SW 1271 (cell line): ENCODE data around the gene PCP2.
A peak's percentile ranks its signal among the peaks of the same experiment; 100 is the strongest.

Source experiments
- DNase-seq, 2 experiments: peaks; one replicate each; lab custom pipeline; 2025; lab: John Stamatoyannopoulos, UW

The PCP2 gene

GRCh38 chr19:7638802-7639465 is 5.4 kb upstream of the PCP2 start:
- no peak for DNase-seq

DNA sequence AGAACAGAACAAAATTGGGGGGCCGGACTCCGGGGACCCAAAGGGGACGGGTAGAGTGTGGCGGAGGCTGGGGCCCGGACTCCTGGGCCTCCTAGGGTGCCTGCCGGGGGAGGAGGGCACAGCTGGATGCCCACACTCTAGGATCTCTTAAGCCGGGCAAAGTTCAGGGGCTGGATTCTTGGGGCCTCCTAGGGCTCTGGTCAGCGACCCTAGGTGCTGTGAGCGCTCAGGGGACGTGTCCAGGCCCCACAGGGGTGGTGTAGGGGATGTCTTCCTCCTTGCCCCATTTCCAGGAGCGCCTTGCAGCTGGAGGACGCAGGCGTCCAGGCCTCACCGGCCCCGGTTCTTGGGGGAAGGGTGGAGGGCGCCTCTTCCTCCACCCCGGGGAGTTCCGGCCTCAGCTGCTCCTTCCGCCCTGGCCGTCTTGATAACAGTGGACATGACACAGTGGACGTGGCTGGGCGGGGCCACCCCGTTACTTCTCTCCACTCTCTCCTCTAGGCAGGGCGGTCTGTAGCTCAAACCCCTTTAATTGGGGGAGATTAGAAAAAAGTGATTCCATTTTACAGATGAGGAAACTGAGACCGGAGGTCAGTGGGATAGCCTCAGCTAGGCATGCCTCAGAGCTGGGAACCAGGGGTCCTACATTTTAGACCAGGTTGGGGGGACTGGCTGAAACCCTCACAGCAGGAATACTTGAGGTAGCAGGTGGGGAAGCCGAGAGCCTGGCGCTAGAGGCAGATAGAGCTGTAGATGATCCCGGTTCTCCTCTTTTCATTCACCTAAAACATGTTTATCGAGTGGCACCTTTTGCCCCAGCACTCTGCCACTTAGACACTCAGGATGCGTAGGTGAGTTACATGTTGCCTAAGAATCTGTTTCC is 4.1 kb upstream of the PCP2 start:
- DNase-seq: no peak

- DNase-seq: peak in 1 of 2 experiments; percentile 53
Measured at GRCh38 chr19:7636691-7637373, 3.3 kb upstream of the PCP2 start, which contains the start of gene STXBP2. Gene STXBP2 (plus strand): TSS chr19:7637110. CDS start chr19:7637150, 40 bp downstream.

GRCh38 chr19:7636317-7636690 is 2.8 kb upstream of the PCP2 start:
- no peak for DNase-seq

DNA sequence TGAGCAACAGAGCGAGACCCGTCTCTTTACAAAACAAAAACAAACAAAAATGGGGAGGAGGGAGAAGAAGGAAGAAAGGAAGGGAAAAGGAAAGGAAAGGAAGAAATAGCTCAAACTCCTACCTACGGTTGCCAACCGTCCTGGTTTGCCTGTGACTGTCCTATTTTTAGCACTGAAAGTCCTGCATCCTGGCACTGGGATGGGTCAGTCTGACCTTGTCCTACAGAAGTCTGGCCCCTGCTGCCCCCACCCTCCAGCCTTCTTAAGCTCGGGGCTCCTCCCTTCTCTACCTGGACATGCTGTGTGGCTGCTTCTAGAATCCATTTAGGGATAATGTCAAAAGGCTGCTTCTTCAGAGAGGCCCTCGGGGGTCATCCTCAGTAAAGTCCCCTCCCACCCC is 2.2 kb upstream of the PCP2 start:
- DNase-seq: no peak

DNA sequence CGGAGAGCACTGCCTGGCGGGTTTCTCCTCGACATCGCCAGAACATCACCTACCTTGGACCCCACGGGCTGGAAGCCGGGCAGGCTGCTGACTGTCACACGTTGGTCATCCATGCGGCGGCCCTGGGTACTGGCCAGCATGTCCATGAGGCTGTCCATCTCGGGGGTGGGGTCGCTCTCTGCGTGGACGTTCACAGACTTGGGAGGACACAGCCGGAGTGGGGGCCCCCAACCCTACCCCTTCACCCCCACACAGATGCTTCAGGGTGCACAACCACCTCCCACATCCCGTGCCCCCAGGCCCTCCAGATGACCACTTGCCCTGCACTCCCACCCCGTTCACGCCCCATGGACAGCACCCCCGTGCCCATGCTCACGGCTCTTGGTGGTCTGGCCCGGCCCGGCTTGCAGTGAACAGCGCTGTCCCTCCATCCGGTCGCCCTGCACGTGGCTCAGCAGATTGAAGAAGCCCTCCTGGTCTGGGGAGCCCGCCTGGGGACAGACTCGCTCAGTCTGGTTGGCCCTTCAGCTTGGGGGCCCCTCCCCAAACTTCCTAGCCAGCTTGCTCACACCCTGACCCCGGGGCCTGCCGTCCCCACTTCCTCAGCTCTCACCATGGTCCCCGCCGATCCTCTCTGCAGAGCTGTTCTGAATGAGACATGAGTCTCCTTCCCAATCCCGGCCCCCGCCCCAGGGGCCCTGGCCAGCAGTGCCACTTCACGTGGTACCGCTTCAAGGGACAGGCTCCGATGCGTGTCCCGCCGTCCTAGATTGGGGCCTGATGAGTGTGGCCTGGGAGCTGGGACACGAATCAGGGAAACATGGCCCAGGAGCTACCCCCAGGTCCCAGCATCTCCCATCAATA is 947 bp downstream of the PCP2 start:
- DNase-seq: no peak

- no peak for DNase-seq
Measured at GRCh38 chr19:7631577-7631976, 1.9 kb downstream of the PCP2 start.

GRCh38 chr19:7629347-7630054 is 4.0 kb downstream of the PCP2 start, which contains the start of the genes PET100 and XAB2:
Gene PET100 (plus strand): TSS chr19:7629793. CDS start chr19:7629834, 41 bp downstream.
Gene XAB2 (minus strand): TSS chr19:7629545. CDS start chr19:7629527, 18 bp downstream.
- DNase-seq: peak; percentile 94 to 98

DNA sequence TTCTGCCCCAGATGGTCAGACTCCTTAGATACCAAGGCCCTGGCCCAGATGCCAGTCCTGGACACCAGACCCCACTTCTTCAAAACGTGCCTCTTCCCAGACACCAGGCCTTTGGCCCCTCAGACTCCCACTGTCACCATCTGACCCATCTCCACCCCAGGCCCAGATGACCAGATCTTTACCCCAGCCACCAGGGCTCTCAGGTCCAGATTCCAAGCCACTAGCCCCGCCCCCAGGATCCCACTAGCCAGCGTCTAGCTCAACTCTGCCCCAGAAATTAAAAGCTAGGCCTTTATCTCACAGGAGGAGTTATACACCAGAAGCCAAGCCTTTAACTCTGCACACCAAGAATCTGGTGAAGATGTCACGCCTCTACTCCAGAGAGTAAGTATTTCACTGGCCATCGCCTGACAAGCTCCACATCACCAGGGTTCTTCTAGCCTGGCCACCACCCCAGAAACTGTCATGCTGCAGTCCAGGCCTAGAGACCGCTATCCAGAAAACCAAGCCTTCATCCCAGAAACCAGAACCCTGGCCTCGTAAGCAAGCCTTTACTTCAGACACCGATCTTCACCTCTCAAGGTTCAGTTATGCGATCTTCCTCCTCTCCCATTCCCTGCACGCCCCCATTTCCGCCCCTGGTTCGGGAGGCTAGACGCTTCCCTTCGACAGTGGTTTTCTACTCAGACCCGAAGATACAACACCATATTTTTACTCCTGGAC is 4.8 kb downstream of the PCP2 start:
- no peak for DNase-seq

GRCh38 chr19:7627166-7627565 is 6.4 kb downstream of the PCP2 start:
- no peak for DNase-seq

- DNase-seq: no peak
Measured at GRCh38 chr19:7625763-7626372, 7.7 kb downstream of the PCP2 start.

- DNase-seq: no peak
Measured at GRCh38 chr19:7624810-7625209, 8.7 kb downstream of the PCP2 start.

DNA sequence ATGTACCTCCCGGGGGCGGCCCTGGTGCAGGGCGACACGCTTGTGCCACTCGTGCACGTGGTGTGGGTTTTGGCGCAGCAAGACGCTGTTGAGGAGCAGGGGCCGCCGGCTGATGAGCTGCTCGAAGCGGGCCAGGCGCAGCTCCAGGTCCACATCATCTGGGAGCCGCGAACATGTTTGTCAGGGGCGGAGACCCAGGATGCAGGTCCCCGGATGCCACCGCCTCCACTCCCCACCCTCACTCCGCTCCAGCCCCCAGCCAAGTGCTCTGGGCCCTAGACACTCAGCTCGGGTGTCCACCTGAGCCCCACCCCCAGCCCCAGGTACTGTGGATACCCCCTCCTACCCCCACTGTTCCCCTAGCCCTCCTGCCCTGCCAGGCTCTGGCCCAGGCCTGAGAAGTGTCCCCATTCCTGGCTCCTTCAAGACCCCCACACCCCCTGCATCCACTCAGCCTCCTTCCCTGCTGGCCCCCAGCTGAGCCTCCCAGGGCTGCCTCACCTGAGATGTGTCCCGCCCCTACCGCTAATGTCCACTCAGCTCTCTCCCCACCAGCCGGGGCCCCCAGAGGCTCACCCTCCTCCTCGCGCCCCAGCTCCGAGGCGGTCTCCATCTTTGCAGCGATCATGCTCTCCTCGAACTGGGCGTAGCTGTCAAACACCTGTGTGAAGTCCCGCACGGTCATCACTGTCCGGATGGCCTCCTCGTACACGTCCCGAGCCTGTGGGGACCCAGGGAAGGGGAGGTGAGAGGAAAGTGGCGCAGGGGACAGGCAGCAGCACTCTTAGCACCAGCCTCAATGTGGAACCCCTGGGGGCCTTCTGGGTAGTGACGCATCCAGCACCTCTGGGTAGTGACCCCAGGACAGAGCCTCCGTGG is 9.6 kb downstream of the PCP2 start:
- DNase-seq: no peak

GRCh38 chr19:7622933-7623685 is 10.4 kb downstream of the PCP2 start:
- DNase-seq: no peak

DNA sequence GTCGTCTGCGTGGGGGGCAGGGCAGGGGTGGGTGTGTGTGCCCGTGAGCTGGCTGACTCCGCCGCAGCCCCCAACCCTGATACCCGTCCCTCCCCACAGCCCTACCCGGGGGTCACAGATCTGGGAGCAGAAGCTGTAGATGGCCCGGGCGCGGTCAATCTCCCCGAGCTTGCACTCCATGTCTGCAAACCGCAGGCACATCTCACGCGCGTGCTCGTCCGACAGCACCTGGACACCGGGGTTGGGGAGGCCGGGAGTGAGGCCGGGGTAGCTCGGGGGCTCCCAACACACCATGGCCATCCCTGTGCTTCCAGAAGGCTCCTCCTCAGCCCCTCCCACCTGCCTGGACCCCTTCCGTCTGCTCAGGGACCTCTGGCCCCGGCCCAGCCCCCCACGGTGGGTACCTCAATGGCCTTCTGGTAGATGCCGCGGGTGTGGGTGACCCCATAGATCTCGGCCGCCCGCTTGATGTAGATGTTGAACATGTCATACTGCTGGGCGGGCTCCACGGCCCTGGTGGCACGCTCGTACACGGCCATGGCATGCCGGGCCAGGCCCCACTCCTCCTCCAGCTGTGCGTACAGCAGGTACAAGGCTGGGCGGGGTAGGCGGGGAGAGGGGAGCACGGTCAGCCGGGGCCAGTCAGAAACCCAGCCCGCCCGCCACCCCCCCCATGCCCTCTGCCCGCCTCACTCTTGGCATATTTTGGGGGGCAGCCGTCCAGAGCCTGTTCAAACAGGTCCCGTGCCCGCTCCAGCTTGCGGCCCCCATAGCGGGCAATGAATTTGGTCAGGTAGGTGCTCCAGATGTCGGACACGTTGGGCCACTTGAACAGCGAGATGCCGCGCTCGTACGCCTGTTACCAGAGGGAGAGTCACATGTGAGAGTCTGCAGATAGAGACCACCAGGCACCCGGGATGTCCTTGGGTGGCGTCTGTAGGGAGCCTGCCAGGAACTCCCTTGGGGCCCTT is 12.8 kb downstream of the PCP2 start:
- DNase-seq: no peak

GRCh38 chr19:7619671-7620441 is 13.7 kb downstream of the PCP2 start:
- no peak for DNase-seq
